ENCODE results near the gene BOLA2B. TPM values are rescaled to one million over a fixed set of nuclear protein-coding genes. Genes with fewer than 3 reads are reported as not detected.

The BOLA2B gene
- total RNA-seq, 4 donors from 2014 or later, result 4.7 to 34.1 (median 27.5) TPM; not detected in 1

DNA sequence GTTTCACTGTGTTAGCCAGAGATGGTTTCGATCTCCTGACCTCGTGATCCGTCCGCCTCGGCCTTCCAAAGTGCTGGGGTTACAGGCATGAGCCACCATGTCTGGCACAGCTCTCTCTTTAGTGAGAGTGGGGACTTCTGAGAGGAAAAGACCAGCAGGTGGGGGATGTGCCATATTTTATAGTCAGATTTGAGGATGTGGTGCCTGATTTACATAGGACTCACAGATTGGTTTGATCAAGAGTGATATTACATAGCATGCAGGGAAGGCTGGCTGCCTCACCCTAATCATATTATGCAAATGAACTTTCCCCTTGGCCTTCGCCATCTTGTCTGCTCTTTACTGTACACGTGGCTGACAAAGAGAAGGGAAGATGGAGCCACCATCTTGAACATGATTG lies 42.4 kb downstream of the BOLA2B start:
- no peak for DNase-seq
- intact Hi-C loops (cut with DNase I; ENCODE audit: low total_unique reads), result no loop called here
- no peak for TF ChIP-seq POLR2A (IDR thresholded peaks at IDR 0.05)
- TF ChIP-seq, protein P1, sequence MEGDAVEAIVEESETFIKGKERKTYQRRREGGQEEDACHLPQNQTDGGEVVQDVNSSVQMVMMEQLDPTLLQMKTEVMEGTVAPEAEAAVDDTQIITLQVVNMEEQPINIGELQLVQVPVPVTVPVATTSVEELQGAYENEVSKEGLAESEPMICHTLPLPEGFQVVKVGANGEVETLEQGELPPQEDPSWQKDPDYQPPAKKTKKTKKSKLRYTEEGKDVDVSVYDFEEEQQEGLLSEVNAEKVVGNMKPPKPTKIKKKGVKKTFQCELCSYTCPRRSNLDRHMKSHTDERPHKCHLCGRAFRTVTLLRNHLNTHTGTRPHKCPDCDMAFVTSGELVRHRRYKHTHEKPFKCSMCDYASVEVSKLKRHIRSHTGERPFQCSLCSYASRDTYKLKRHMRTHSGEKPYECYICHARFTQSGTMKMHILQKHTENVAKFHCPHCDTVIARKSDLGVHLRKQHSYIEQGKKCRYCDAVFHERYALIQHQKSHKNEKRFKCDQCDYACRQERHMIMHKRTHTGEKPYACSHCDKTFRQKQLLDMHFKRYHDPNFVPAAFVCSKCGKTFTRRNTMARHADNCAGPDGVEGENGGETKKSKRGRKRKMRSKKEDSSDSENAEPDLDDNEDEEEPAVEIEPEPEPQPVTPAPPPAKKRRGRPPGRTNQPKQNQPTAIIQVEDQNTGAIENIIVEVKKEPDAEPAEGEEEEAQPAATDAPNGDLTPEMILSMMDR (IDR thresholded peaks at IDR 0.05), result no peak

DNA sequence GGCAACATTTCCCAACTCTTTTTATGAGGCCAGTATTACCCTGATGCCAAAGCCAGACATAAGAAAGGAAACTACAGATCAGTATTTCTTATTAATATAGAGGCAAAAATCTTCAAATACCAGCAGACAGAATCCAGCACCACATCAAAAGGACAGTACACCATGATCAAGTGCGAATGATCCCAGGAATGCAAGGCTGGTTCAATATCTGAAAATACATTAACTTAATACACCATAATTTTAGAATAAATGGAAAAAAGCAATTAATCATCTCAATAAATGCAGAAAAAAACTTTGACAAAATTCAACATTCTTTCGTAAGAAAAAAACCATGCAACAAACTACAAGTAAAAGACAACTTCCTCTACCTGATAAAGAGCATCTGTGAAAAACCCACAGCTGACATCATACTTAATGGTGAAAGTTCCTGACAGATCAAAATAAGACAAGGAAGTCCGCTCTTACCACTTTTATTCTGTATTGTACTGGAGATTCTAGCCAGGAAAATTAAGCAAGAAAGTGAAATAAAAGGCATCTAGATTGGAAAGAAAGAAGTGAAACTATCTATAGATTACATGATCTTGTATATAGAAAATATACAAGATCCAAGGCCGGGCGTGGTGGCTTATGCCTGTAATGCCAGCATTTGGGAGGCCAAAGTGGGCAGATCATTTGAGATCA lies 44.1 kb downstream of the BOLA2B start:
- H3K27ac ChIP-seq, result no peak overlapping the region
- intact Hi-C loops (cut with DNase I; ENCODE audit: low total_unique reads), result no loop called here
- TF ChIP-seq, protein P1 (IDR thresholded peaks at IDR 0.05), result no peak
- TF ChIP-seq POLR2A (IDR thresholded peaks at IDR 0.05), result no peak

More for the DNA sequence above, 42.4 kb downstream of the BOLA2B start:
- H3K9me3 ChIP-seq, result no peaks in the 10 kb centered on the region
- no peak overlapping the region for H3K4me3 ChIP-seq
- no peaks in the 10 kb centered on the region for H3K4me1 ChIP-seq
- H3K36me3 ChIP-seq, result no peaks in the 10 kb centered on the region
- no peaks in the 10 kb centered on the region for H3K27me3 ChIP-seq
- H3K27ac ChIP-seq, result no peak overlapping the region

DNA sequence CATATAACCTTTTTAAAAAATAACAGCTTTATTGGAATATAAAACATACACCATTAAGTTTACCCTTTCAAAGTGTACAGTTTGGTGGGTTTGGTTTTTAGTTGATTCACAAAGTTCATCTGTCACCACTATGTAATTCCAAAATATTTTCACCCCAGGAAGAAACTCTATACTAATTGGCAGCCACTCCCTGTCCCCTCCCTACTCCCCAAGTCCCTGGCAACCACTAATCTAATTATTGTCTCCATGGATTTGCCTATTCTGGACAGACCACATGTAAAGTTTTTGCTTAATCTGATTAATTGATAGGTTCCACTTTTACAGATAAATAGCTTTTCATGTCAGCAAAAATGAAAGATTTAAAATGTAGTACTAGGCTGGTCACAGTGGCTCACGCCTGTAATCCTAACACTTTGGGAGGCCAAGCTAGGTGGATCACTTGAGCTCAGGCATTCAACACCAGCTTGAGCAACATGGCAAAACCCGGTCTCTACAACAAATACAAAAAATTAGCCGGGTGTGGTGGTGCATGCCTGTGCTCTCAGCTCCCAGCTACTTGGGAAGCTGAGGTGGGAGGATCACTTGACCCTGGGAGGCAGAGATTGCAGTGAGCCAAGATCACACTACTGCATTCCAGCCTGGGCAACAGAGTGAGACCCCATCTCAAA lies 45.5 kb downstream of the BOLA2B start:
- no peaks in the 10 kb centered on the region for H3K27me3 ChIP-seq
- DNase-seq, result no peak
- no peaks in the 10 kb centered on the region for H3K9me3 ChIP-seq
- H3K4me3 ChIP-seq, result no peak overlapping the region
- intact Hi-C loops (cut with DNase I; ENCODE audit: low total_unique reads), result no loop called here
- H3K36me3 ChIP-seq, result no peaks in the 10 kb centered on the region
- H3K27ac ChIP-seq, result no peak overlapping the region
- H3K4me1 ChIP-seq, result no peaks in the 10 kb centered on the region
- TF ChIP-seq, protein P1 (IDR thresholded peaks at IDR 0.05), result no peak
- no peak for TF ChIP-seq POLR2A (IDR thresholded peaks at IDR 0.05)

More for the DNA sequence above, 44.1 kb downstream of the BOLA2B start:
- Histone ChIP-seq H3K36me3 (no peaks in the 10 kb centered on the region), H3K9me3 (no peaks in the 10 kb centered on the region), H3K27me3 (no peaks in the 10 kb centered on the region), H3K4me1 (no peaks in the 10 kb centered on the region), H3K4me3 (no peak overlapping the region)
- no peak for DNase-seq

DNA sequence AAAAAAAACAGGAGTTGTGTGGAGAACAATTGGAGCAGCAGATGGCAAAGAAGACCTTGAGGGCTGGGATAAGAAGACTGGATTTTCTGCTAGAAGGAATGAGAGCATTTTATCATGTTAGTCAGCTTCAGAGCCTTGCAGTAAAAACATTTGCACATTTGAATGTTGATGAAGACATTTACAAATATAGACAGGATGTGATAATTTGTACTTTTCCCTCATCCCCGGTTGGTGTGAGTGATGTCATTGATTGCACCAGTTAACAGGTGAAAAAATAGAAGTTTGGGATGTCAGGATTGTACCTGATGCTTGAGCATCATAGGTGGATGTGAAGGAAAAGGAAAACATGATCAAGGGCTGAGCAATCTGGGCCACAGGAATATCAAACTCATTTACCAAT lies 47.8 kb downstream of the BOLA2B start:
- no peak for DNase-seq
- TF ChIP-seq, protein P1 (IDR thresholded peaks at IDR 0.05), result no peak
- no peak for TF ChIP-seq POLR2A (IDR thresholded peaks at IDR 0.05)
- Histone ChIP-seq H3K36me3 (no peaks in the 10 kb centered on the region), H3K4me1 (no peaks in the 10 kb centered on the region), H3K27me3 (no peaks in the 10 kb centered on the region), H3K9me3 (no peaks in the 10 kb centered on the region), H3K4me3 (no peak overlapping the region), H3K27ac (no peak overlapping the region)
- intact Hi-C loops (cut with DNase I; ENCODE audit: low total_unique reads), result no loop called here

DNA sequence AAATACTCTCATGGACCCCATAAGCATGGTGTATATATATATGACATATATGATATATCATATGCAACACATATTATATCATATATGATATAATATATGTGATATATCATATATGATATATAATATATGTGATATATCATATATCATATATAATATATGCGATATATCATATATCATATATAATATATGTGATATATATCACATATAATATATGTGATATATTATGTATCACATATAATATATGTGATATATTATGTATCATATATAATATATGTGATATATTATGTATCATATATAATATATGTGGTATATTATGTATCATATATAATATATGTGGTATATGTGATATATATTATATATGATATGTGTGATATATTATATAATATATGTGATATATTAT lies 48.5 kb downstream of the BOLA2B start:
- H3K9me3 ChIP-seq, result no peaks in the 10 kb centered on the region
- no peaks in the 10 kb centered on the region for H3K4me1 ChIP-seq
- no peak overlapping the region for H3K4me3 ChIP-seq
- no peaks in the 10 kb centered on the region for H3K36me3 ChIP-seq
- no peak for TF ChIP-seq POLR2A (IDR thresholded peaks at IDR 0.05)
- TF ChIP-seq, protein P1 (IDR thresholded peaks at IDR 0.05), result no peak
- no peak for DNase-seq
- no peaks in the 10 kb centered on the region for H3K27me3 ChIP-seq
- no peak overlapping the region for H3K27ac ChIP-seq
- intact Hi-C loops (cut with DNase I; ENCODE audit: low total_unique reads), result no loop called here

Data from uterus (tissue), 4 donors.